Endothelial cell of umbilical vein (primary cell): ENCODE results near the gene RABGGTA. TPM values are rescaled to one million over a fixed set of nuclear protein-coding genes. Genes with fewer than 3 reads are reported as not detected.

Source experiments
- BruUV-seq: library from RNA; stranded (reverse); fragments of 400-500 nt; replicated peaks from 2 replicates; lab custom pipeline; 2021; lab: Mats Ljungman, UMichigan
- CTCF ChIA-PET: fragments of 300-600, 350-600 bp; sonication (Branson Sonifier 250); formaldehyde crosslinking; loops from one replicate; lab custom pipeline; 2021; ENCODE audit warnings: antibody characterized with exemption, inconsistent platforms; lab: Charles Lee
- POLR2A ChIA-PET: fragments of 300-600, 350-600 bp; sonication (Branson Sonifier 250); formaldehyde crosslinking; loops from one replicate; lab custom pipeline; 2021; ENCODE audit warnings: antibody characterized with exemption, inconsistent platforms; lab: Charles Lee
- DNase-seq: peaks from one replicate; pipeline ENCODE4 v3.0.0-alpha.2; 2011; ENCODE audit warnings: low read depth, low spot score
- FAIRE-seq: peaks from 2 replicates; lab custom pipeline; 2011; peaks lifted over from hg19 to GRCh38; lab: Jason Lieb, UNC
- H2AFZ ChIP-seq: 2 replicates; pipeline ENCODE4 v1.6.0; 2012; ENCODE audit warnings: low read depth, low read length, control low read depth, inconsistent platforms
- H3K27ac ChIP-seq: 2 replicates; pipeline ENCODE4 v1.5.1; 2011; ENCODE audit warnings: low read depth, mild to moderate bottlenecking, control low read depth, low read length, moderate library complexity; ENCODE audit not compliant: insufficient read depth
- H3K27me3 ChIP-seq, 2 experiments: 2 replicates each; pipeline versions ENCODE4 v1.6.0 to v1.6.1; 2011; ENCODE audit warnings: low read length in 2 of 2, mixed read lengths in 1 of 2; ENCODE audit not compliant: control insufficient read depth in 2 of 2, insufficient read depth in 2 of 2
- H3K36me3 ChIP-seq, 2 experiments: 2 replicates in 1 of 2; 3 replicates in 1 of 2; pipeline ENCODE4 v1.5.1; 2011; ENCODE audit warnings: low read length in 2 of 2, mild to moderate bottlenecking in 1 of 2, moderate library complexity in 1 of 2; ENCODE audit not compliant: control insufficient read depth in 2 of 2, insufficient read depth in 2 of 2; ENCODE audit errors: extremely low read depth in 1 of 2
- H3K4me1 ChIP-seq: 3 replicates; pipeline ENCODE4 v1.5.1; 2011; ENCODE audit warnings: mild to moderate bottlenecking, low read length; ENCODE audit not compliant: control insufficient read depth, insufficient read depth; ENCODE audit errors: extremely low read depth
- H3K4me2 ChIP-seq: 2 replicates; pipeline ENCODE4 v1.6.1; 2011; ENCODE audit warnings: low read length, control low read depth, mixed read lengths; ENCODE audit not compliant: insufficient read depth
- H3K4me3 ChIP-seq, 3 experiments: fragments of 200-600 bp in 1 of 3; sonication (generic), shearing (Covaris generic) in 1 of 3; replicated peaks in 1 of 3; 2 replicates each; pipeline ENCODE4 v1.5.1; 2011 to 2016; ENCODE audit warnings: control low read depth in 3 of 3, low read length in 3 of 3, mild to moderate bottlenecking in 2 of 3, inconsistent platforms in 1 of 3, low read depth in 1 of 3, moderate library complexity in 1 of 3; ENCODE audit not compliant: insufficient read depth in 1 of 3
- H3K79me2 ChIP-seq: 2 replicates; pipeline ENCODE4 v1.6.0; 2012; ENCODE audit warnings: low read length, inconsistent platforms; ENCODE audit not compliant: control insufficient read depth, insufficient read depth
- H3K9ac ChIP-seq: replicated peaks from 2 replicates; pipeline ENCODE3; 2011; ENCODE audit warnings: low read length, control low read depth; ENCODE audit not compliant: insufficient read depth; ENCODE audit errors: extremely low read depth
- H3K9me1 ChIP-seq: replicated peaks from 3 replicates; pipeline ENCODE4 v1.6.0; 2011; ENCODE audit warnings: mild to moderate bottlenecking, low read length; ENCODE audit not compliant: control insufficient read depth, insufficient read depth; ENCODE audit errors: extremely low read depth
- H3K9me3 ChIP-seq: replicated peaks from 2 replicates; pipeline ENCODE4 v1.5.1; 2012; ENCODE audit warnings: low read length, inconsistent platforms; ENCODE audit not compliant: control insufficient read depth, insufficient read depth
- H4K20me1 ChIP-seq: replicated peaks from 2 replicates; pipeline ENCODE3; 2011; ENCODE audit warnings: mild to moderate bottlenecking, low read length; ENCODE audit not compliant: control insufficient read depth, insufficient read depth; ENCODE audit errors: extremely low read depth
- EZH2 ChIP-seq: IDR thresholded peaks from 2 replicates; pipeline ENCODE4 v1.6.1; 2012; ENCODE audit warnings: borderline replicate concordance, low read depth, mild to moderate bottlenecking, moderate library complexity, low read length, inconsistent platforms; ENCODE audit not compliant: severe bottlenecking
- FOS ChIP-seq: IDR thresholded peaks from 2 replicates; pipeline ENCODE4 v1.6.1; 2011; ENCODE audit warnings: mild to moderate bottlenecking, low read length, moderate library complexity, borderline replicate concordance; ENCODE audit not compliant: insufficient read depth
- GATA2 ChIP-seq: IDR thresholded peaks from 2 replicates; pipeline ENCODE4 v1.7.0; 2011; ENCODE audit warnings: low read depth, mild to moderate bottlenecking, moderate library complexity, mixed read lengths, low read length; ENCODE audit not compliant: insufficient read length, insufficient read depth
- JUN ChIP-seq: IDR thresholded peaks from 2 replicates; pipeline ENCODE4 v1.6.1; 2011; ENCODE audit warnings: borderline replicate concordance, low read depth; ENCODE audit not compliant: insufficient read length, insufficient read depth
- MAX ChIP-seq: IDR thresholded peaks from 2 replicates; pipeline ENCODE4 v1.6.1; 2011; ENCODE audit not compliant: insufficient read depth, insufficient read length
- MYC ChIP-seq: IDR thresholded peaks from one replicate; pipeline ENCODE4 v1.6.1; 2011; ENCODE audit warnings: mild to moderate bottlenecking, low read depth, low read length
- POLR2A ChIP-seq: IDR thresholded peaks from 2 replicates; pipeline ENCODE4 v1.6.1; 2012; ENCODE audit warnings: low read depth, mild to moderate bottlenecking, control low read depth, low read length
- POLR2AphosphoS5 ChIP-seq: IDR thresholded peaks from 2 replicates; pipeline ENCODE4 v1.6.1; 2012; ENCODE audit warnings: low read depth, mild to moderate bottlenecking, control low read depth, low read length, moderate library complexity; ENCODE audit not compliant: insufficient read depth
- dilution Hi-C: fragments of 300-500 bp; cut with MboI; formaldehyde crosslinking; loops from one replicate; pipeline ENCODE4 v1.15.0; 2019; ENCODE audit warnings: low sequenced_read_pairs; ENCODE audit not compliant: extremely low pct_ligation_motif_present
- intact Hi-C: fragments of 100-400 bp; cut with micrococcal nuclease; formaldehyde crosslinking; loops from one replicate; pipeline ENCODE4 v1.10.0; 2022
- polyA plus RNA-seq, 4 experiments: library from polyadenylated mRNA; depleted of rRNA in 3 of 4; stranded (reverse) in 3 of 4; unstranded in 1 of 4; fragments of >200 nt; gene quantifications; 2 replicates each; pipeline versions ENCODE4 v1.2.1 to v1.2.3, GENCODE V29; 2011 to 2012; ENCODE audit warnings: missing spikeins in 1 of 4
- total RNA-seq: library from RNA; stranded (reverse); gene quantifications from 2 replicates; pipeline ENCODE4 v1.2.3, GENCODE V29; 2021
- TF ChIP-seq, protein P1 (sequence below), 2 donors: IDR thresholded peaks; 1 replicate in 1 of 2; 2 replicates in 1 of 2; pipeline ENCODE4 v1.5.1; 2011; ENCODE audit warnings: low read length in 2 of 2, mild to moderate bottlenecking in 2 of 2, moderate library complexity in 2 of 2, control low read depth in 1 of 2, inconsistent platforms in 1 of 2, low read depth in 1 of 2; ENCODE audit not compliant: insufficient read depth in 1 of 2; ENCODE audit errors: extremely low read depth in 1 of 2

The RABGGTA gene
- total and polyA plus RNA-seq, 2 donors (not counting 3 experiments of a cell fraction or from before 2014, with no cell fraction given) = 29.3 to 80.1 TPM

DNA sequence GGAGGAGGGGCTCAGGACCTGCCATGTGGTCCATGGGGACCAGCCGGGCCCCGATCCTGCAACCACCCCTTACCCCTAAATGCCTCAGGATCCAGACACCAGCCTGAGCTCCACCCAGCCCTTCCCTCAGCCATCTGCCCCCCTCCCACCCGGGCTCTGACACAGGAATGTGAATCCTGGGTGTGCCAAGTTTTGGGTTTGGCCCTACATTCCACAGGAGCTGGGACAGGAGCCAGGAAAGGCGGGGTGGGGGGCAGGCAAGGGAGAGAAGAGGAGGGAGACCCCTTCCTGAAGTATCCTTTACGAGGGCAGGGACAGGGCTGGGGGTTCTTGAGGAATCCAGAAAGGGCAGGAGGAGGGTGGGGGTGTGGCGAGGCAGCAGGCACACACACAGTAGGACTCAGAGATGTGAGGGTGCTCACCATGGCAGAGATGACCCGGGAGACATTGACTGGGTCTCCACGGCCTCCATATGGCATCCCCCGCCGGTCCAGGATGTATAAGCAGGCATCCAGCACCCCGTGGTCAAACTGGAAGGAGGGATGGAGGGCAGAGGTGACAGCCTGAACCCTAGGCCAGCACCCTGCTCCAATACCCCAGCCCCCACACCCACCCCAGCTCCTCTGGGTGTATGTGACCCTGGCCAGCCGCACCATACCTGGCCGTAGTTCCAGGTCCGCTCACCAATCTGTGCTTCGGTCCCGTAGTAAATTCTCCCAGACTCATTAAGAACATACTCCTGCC, 11.9 kb downstream of the RABGGTA start:
- H3K4me2 ChIP-seq = no peak overlapping the region
- no peak overlapping the region for H2AFZ ChIP-seq
- H3K27me3 ChIP-seq = no peaks in the 10 kb centered on the region
- FAIRE-seq (no peak), DNase-seq (no peak)
- POLR2A ChIA-PET = no interaction called here
- H3K4me3 ChIP-seq = no peak overlapping the region
- no peak overlapping the region for H3K27ac ChIP-seq
- no peak overlapping the region for H3K9ac ChIP-seq
- CTCF ChIA-PET = interaction anchor here (1.0 kb wide), 1 partner anchor 17 kb away, joined by 3 read pairs; the partner anchor contains the start of gene TINF2
- dilution Hi-C loops (no loop called here), intact Hi-C loops (no loop called here)
- no peak for TF ChIP-seq EZH2
- no peak for TF ChIP-seq POLR2A
- no peak for TF ChIP-seq JUN
- no peak for TF ChIP-seq MYC
- no peak for TF ChIP-seq GATA2
- TF ChIP-seq FOS = no peak
- TF ChIP-seq POLR2AphosphoS5 = no peak
- TF ChIP-seq, protein P1, sequence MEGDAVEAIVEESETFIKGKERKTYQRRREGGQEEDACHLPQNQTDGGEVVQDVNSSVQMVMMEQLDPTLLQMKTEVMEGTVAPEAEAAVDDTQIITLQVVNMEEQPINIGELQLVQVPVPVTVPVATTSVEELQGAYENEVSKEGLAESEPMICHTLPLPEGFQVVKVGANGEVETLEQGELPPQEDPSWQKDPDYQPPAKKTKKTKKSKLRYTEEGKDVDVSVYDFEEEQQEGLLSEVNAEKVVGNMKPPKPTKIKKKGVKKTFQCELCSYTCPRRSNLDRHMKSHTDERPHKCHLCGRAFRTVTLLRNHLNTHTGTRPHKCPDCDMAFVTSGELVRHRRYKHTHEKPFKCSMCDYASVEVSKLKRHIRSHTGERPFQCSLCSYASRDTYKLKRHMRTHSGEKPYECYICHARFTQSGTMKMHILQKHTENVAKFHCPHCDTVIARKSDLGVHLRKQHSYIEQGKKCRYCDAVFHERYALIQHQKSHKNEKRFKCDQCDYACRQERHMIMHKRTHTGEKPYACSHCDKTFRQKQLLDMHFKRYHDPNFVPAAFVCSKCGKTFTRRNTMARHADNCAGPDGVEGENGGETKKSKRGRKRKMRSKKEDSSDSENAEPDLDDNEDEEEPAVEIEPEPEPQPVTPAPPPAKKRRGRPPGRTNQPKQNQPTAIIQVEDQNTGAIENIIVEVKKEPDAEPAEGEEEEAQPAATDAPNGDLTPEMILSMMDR (IDR thresholded peaks at IDR 0.05; ENCODE audit: extremely low read depth in 1 of 2, insufficient read depth in 1 of 2, low read depth in 1 of 2, low read length in 2 of 2) = no peak
- TF ChIP-seq MAX = no peak
- no peaks in the 10 kb centered on the region for H3K79me2 ChIP-seq
- H4K20me1 ChIP-seq = no peaks in the 10 kb centered on the region
- H3K9me3 ChIP-seq = no peaks in the 10 kb centered on the region
- H3K9me1 ChIP-seq = no peaks in the 10 kb centered on the region
- H3K36me3 ChIP-seq = no peaks in the 10 kb centered on the region
- H3K4me1 ChIP-seq = no peaks in the 10 kb centered on the region
- BruUV-seq = no TSS peak
